Vagina (tissue), 2 donors: ENCODE results near the gene SMAD6.

Source experiments
- POLR2A ChIP-seq, 2 donors: fragments of 450-650 bp; IDR thresholded peaks; one replicate each; pipeline ENCODE4 v1.6.1; 2017; ENCODE audit warnings: antibody characterized with exemption in 2 of 2, mild to moderate bottlenecking in 2 of 2, moderate library complexity in 2 of 2
- TF ChIP-seq, protein P1 (sequence below), 3 experiments: fragments of 450-650 bp in 2 of 3; fragments of 200-600 bp in 1 of 3; sonication (generic) in 1 of 3; IDR thresholded peaks; one replicate each; pipeline ENCODE4 v1.5.1; 2017 to 2019; ENCODE audit warnings: antibody characterized with exemption in 3 of 3, mild to moderate bottlenecking in 2 of 3, moderate library complexity in 2 of 3

DNA sequence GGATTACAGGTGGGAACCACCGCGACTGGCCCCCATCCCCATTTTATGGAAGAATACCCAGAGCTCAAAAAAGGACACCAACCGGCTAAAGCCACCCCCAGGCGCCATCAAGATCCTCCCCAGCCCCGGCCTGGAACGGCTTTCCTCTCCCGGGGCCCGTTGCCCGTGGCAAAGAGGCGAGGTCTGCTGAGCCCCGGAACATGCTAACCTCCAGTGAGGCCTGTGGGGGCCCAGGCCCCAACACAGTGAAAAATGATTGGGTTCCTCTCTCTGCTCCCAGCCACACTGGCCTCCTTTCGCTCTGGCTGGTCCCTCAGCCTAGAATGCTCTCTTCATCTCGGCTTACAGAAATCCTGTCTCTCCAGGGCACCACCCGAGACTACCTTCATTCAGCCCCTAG lies 46.5 kb upstream of the SMAD6 start:
- TF ChIP-seq, protein P1, sequence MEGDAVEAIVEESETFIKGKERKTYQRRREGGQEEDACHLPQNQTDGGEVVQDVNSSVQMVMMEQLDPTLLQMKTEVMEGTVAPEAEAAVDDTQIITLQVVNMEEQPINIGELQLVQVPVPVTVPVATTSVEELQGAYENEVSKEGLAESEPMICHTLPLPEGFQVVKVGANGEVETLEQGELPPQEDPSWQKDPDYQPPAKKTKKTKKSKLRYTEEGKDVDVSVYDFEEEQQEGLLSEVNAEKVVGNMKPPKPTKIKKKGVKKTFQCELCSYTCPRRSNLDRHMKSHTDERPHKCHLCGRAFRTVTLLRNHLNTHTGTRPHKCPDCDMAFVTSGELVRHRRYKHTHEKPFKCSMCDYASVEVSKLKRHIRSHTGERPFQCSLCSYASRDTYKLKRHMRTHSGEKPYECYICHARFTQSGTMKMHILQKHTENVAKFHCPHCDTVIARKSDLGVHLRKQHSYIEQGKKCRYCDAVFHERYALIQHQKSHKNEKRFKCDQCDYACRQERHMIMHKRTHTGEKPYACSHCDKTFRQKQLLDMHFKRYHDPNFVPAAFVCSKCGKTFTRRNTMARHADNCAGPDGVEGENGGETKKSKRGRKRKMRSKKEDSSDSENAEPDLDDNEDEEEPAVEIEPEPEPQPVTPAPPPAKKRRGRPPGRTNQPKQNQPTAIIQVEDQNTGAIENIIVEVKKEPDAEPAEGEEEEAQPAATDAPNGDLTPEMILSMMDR (IDR thresholded peaks at IDR 0.05): no peak
- TF ChIP-seq POLR2A (IDR thresholded peaks at IDR 0.05): no peak
